ENCODE measurements around the gene CNTN5.

The CNTN5 gene

DNA sequence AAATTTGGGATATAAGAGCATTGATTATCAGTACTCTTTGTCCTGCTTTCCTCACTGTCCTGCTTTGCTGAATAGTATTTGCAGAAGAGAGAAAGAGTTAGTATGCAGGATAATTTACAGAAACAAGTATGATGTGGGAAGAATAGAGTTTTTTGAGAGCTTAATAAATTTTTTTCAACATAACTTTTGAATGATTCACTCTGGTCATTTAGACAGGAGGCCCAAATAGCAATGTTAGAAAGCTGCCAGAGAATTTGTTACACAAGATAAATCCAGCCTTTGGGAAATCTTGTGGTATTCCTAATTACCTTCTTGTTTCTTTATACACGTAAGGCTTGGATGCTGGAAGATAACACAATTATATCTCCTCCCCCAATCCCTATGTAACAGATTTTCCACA is 484.6 kb downstream of the CNTN5 start:
- no peak for DNase-seq

DNA sequence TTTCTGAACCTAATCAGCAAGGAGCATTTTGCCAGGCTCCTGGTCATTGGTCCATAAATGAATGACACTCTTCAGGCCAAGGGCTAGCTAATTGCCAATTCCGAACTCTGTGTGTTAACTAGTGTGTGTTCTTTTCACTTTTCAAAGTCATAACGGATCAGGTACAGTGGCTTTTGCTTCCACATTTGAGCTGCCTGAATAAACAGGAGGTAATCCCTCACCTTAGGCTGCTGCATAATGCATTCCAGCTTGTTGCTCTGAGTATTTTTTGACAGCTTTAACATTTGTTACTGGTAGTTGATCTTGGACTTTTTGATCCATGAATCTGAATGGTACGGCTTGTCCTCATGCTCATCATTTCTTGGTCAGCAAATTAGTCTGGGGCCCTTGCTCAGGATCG is 485.1 kb downstream of the CNTN5 start:
- DNase-seq, result no peak

DNA sequence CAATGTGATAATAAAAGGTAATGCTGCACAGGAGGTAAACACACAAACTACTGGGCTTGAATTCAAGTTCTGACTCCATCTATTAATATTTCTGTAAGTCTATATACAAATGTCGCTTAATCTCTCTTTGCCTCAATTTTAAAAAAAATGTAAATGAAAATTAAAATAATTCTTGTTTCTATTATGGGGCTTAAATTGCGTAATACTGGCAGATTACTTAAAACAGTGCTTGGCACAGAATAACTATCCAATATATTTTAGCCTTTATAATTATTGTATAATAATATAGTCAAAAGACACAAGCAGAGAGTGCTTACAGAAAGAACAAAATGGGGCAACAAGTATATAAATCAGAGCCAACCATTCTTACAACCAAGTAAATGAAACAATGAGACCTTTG is 489.1 kb downstream of the CNTN5 start:
- DNase-seq, result no peak

DNA sequence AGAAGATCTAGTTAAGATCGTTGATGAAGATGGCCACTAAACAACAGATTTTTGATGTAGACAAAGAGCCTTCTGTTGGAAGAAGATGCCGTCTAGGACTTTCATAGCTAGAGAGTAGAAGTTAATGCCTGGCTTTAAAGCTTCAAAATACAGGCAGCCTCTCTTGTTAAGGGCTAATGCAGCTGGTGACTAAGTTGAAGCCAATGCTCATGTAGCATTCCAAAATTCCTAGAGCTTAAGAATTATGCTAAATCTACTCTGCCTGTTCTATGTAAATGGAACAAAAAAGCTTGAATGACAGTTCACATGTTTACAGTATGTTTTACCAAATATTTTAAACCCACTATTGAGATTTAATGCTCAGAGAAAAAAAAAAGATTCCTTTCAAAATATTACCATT is 492.6 kb downstream of the CNTN5 start:
- no peak for DNase-seq

DNA sequence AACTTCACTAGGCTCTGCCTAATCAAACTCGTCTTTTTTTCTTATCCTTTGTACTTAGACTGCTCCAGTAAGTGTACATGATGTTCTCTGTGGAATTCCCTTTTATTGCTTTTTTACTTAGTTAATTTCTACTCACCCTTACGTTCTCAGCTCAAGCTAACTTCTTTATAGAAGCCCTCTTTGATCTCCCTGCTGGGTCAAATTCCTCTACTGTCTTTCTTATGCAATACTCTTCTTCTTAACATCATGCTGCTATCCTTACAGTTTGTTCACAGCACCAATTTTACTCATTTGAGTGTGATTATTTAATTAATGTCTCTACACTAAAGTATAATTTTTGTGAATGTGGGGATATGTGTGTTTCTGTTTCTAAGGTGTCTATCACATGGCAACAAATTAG is 498.3 kb downstream of the CNTN5 start:
- DNase-seq, result no peak

DNA sequence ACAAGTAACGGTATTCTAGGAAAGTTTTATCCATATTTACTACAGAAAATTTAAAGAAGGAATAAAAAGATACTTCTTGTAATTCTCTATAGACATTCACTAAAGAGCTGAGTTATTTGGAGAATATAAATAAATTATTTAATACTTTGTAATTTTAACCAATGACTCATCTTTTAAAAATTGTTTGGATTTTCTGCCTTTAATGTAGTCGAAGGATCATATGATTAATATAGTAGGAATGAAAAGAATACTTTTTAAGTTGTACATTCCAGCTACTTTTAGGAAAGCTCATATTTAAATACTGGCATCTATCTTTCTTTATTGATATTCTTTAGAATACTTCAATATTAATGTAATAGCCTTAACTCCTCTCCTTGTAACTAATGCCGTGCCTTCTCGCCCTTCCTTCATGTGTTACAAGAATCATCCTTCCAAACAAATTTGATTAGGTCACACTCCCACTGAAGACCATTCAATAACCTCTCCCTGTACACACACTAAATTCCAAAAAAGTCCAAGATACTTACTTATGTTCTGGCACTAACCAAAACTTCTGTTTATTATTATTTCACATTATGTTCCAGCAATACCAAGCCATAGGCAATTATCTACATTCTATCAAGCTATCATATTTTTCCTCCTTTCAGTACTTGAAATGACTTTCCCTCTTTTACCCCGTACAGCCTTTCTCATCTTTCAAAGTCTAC is 501.9 kb downstream of the CNTN5 start:
- DNase-seq, result no peak

DNA sequence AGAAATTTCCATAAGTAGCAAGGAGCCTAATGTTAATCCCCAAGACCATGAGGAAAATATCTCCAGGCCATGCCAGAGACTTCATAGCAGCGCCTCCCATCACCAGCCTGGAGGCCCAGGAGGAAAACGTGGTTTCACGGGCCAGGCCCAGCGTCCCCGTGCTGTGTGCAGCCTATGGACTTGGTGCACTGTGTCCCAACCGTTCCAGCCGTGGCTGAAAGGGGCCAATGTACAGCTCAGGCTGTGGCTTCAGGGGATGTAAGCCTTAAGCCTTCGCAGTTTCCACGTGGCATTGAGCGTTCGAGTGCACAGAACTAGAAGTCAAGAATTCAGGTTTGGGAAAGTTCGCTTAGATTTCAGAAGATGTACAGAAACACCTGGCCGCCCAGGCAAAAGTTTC is 510.7 kb downstream of the CNTN5 start:
- DNase-seq, result no peak

DNA sequence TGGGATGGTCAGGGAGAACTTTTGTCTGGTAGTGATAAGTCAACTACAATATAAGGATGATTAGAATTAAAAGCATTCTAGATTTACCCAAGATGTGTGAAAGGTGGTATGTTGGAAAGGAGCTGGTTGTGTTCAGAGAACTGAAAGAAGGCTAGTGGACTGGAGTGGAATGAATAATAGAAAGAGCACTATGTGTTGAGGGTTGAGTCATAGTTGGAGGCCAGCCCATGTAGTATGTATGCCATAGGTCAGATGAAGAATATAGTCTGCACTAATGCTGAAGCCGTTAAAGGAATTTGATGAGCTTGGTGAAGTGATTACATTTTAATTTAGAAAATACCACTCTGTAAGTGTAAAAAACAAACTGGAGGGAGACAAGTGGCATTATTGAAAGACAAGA is 514.1 kb downstream of the CNTN5 start:
- no peak for DNase-seq

DNA sequence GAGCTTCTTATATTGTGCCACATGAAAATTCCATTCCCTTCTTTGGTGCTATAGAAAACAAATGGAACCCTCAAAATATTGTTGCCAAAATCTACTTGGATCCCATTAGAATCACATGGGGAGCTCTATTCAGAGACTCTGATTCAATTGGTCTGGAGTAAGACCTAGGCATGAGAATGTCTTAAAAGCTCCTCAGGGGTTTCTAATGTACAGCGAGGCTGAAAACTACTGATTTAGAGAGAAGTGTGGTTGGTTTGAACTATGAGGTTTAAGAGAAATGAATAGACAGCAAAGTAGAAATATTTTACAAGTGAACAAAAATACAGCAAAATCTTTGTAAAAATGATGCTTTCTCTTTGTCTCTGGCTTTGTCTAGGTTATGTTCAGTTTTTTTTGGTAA is 514.7 kb downstream of the CNTN5 start:
- DNase-seq, result no peak

DNA sequence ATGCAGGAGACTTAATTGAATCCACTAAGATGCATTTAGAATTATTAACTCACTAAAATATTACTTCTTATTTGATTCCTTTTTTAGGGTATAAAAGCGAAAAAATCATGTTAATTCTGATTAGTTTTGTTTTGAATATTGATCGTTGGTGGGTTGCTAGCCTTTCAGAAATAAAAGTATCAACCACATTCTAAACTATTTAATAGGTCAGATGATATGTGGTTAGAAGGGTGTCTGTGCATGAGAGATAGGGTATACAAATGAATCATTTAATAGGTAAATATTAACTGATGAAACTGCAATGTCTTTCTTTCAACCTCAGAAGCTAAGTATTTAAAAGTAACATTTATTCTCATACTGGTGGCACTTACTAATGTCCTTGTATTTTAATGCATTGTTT is 515.1 kb downstream of the CNTN5 start:
- DNase-seq, result no peak

DNA sequence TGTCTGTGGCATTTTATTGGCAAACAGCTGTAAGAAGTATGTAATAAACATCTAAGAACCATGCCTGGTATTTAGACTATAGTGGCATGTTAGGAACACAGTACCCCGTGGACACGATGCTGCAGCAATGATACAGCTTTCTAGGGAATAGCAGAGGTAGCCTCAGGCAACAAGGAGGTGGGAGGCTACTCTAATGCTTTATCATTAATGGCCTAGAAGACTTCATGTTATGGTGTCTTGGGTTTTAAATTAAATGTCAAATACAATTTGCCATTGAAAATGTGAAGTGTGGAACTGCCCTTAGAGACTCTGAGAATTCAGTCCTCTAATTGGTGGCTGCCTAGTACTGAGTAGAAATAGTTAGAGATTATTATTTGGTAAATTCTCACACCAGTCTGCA is 516.9 kb downstream of the CNTN5 start:
- DNase-seq, result no peak

DNA sequence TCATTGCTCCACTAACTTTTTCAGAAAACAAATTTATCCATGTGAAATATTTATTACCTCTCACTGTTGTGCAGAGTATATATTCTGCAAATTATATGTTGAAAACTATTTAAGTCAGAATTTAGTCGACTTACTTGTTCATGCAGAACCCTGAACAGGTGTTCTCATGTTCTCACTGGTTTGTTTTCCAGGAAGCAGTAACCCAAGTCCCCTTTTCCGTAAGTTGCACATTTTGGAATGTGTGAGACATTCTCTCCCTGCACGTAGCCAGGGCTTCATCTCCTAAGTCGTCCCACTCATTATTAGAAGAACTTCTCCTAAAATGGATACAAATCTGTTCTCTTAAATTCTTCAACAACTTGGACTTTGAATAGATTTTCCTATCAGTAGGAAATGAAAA is 524.9 kb downstream of the CNTN5 start:
- no peak for DNase-seq

DNA sequence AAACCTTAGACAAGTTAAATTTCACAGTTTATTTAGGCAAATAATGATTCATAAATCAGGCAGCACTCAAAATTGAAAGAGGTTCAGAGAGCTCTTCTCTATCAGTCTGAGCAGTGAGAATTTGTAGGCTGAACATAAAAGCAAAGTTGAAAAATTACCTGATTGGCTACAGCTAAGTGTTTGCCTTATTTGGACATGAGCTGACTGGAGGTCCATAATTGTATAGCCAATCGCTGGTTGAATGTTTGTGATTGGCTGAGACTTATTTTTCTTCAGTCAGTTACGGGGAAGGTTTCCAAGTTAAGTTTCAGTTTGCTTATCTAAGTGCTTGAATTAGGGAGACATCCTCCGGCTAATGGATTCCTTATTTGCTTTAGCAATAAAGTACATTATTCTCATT is 527.5 kb downstream of the CNTN5 start:
- DNase-seq, result no peak

DNA sequence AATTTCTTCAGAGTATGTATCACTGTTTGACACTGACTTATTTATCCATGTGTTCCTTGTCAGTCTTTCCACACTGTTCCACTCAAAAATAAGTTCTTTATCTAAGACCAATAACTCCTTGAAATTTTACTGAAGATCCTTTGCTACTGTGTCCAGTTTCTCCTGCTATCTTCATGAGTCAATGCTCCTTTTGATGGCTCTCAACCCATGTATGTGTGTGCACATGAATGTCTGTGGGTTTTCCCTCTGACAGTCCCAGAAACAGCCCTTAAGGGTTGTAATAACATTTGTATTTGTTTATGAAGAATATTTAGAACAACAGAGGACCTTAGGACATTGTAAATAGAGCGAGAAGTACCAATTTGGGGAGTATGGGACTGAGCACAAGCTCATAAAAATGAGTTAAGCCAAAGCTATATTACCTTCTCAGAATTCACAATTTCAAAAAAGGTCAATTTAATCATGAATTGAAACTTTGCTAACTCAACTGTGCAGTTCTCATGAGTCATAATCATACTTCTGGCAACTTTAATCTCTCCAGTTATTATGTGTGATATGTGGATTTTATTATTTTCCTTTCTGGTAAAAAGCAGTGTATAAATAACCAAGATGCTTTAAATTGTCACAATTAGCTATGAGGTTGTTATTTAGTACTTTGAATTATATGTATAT is 533.6 kb downstream of the CNTN5 start:
- DNase-seq, result no peak

DNA sequence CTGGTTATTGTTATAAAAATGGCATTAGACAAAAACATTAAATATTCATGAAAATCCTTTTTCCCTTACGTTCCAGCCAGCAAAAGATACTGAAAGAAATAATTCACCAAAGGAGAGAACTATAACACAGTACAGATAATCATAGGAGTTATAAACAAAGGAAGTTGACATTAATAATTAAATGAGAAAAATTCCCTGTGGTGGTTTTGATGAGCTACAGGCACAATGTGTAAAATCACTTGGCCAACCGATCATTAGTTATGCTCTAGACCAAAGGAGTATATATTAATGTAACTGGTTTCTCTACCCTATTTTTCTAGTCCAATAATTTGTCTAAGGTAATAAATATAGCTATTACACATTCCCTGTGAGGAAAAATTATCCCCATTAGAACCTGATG is 534.7 kb downstream of the CNTN5 start:
- DNase-seq, result no peak

DNA sequence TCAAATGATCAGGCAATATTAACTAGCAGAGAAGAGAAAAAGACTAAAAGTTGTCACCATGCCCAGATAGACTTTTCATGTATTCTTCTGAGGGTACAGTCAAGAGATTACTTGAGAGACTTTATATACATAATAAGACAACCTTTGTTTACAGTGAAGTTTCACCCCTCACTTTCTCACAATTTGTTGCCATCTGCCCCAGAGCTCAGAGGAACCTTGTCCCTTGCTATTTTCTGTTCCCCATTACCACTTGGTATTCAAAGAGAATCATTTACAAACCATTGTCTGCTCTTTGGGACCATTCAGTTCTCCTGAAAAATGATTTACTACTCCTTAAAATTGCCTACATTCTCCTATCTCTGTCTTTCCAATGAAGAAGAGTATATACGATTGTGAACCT is 544.6 kb downstream of the CNTN5 start:
- no peak for DNase-seq

DNA sequence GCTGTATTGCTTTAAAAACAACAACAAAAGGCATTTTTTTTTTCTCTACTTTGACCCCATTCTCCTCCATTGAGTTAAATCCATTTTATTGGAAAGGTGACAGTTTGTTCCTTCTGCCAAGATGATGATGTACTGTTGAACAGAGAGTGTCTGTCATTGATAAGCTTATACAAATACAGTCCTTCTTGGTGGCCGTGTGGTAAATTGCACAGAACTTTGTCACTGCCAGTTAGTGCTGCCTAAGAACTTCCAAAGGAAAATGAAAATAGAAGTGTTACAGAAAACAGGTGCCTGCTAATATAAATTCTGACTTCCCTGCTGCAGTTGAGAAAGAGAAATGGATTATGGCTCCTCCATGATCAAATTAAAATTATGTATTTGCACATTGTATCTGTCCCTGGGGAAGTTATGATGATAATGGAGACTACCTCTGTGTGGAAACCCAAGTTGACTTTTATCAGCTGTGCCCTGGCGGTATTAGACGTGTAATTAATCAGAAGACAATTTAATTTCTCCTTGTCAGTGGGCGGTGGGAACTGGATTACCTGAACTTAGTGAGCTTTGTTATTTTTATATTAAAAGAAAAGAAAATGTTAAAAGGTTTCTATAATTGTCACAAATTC is 546.7 kb downstream of the CNTN5 start:
- DNase-seq, result no peak

DNA sequence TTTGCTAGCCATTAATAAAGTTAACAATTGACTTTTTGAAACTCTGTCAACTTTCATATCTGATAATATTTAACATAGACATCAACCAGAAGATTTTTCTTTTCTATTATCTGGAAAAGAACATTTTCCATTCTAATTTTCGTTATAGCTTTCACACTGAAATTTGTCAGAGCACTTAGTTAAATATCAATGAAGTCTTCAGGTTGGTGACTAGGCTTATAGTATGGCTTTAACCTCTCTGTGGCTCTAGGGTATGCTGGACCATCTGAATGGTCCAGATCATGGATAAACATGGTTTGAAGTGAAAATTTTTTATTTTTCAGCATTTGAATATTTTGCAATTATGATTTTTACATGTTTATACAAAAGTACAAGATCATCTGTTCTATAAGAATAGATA is 548.1 kb downstream of the CNTN5 start:
- no peak for DNase-seq

DNA sequence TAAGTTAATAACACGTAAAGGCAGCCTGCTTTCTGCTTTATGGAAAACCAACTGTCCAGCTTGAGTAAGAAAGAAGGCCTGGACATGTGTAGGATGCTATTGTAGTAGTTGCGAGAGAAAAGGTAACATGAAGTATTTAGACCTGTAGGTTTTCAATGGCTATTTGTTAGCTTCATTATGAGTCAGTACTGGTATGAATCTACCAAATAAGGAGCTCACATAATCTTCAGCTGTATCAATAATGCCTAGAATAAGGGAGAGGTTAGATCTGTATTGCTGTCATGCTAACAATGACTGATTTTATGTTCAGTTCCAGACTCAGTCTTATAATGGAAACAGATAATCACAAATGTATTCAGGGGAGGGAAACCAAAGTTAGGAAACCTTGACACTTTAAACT is 550.3 kb downstream of the CNTN5 start:
- no peak for DNase-seq

DNA sequence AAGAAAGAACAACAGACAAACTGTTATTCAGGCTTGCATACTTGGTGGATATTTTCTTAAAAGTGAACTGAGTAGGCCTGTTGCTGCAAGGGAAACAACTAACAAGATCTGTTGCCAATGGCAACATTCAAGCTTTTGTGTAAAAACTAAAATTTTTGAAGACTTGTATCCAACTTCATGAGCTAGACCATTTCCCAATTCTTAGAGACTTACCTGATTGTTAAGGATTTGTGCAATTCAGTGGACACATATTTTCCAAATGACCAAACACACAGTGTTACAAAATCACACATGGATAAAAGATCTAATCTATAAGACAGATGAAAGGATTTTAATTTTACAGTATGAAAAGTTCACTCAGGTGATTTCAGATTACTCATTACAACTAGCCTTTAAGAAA is 564.1 kb downstream of the CNTN5 start:
- no peak for DNase-seq

DNA sequence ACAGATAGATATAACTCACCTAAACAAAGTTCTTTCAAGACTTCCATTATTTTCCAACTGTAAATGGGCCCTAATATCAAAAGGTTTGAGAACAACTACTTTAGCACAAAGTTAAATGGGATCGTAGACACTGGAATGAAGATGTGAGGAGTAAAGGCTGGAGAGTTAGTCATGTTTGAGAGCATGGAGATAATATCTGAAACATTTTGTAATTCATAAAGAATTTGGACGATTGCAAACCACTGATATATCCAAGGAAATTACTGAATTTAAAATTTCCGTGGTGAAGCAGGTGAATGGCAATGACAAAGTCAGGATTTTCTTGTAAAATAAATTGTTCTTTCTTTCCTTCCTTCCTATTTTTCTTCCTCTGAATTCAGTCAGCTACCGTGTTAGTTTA is 564.9 kb downstream of the CNTN5 start:
- DNase-seq, result no peak

DNA sequence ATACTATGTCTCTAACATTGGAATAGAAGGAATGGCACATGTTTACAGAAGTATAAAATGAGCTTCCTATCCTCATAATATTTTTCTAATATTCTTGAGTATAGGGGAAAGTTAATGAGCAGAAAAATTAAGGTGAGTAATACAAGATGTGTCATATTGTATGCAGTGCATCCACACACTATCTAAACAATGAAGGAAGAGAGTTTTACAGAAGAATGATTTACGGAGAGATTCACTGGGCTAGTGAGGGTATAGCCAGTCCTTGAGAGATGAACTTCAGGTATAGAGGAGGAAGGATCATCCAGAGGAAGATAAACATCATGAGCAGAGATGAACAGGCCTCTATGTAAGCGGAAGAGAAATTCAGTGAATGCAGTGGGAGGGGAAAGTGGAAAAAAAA is 569.0 kb downstream of the CNTN5 start:
- DNase-seq, result no peak

DNA sequence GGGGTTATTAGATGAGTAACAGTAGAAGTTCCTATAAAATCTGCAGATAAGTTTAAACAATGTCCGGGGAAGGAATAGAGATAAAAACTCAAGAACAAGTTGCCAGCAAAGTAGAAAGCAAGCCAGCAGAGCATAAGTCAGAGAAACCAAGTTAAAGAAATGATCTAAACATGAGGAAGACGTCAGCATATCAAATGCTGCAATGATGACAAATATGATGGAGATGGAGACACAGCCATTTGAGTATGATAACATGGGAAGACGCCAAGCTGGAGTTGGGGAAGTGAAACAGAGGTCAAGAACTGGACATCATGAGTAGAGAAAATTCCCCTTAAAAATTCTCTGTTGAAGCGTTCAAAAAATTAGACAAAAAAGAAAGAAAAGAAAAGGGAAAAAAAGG is 571.5 kb downstream of the CNTN5 start:
- DNase-seq, result no peak

All from anterior cingulate cortex (tissue), 58 donors.